PC-3 (cell line): ENCODE results near the gene MAPK13.

ENCODE experiments used
- CTCF ChIP-seq: fragments of 300-600 bp; sonication (generic); conservative IDR thresholded peaks from 2 replicates; pipeline ENCODE4 v1.5.1; 2017; ENCODE audit warnings: antibody characterized with exemption, low read depth, mild to moderate bottlenecking, low read length
- EZH2 ChIP-seq: fragments of 300-600 bp; sonication (generic); IDR thresholded peaks from one replicate; pipeline ENCODE4 v1.6.1; 2017; ENCODE audit warnings: antibody characterized with exemption, mild to moderate bottlenecking, low read length; ENCODE audit not compliant: unreplicated experiment

GRCh38 chr6:36102853-36103252 is 27.5 kb upstream of the MAPK13 start:
- TF ChIP-seq CTCF (no peak), EZH2 (no peak)
